ENCODE measurements around the gene MEIS3.
"Not testable (repeated sequence)": the region's sequence is repeated elsewhere in the genome, so short reads cannot be mapped to it uniquely, and the experiment has no call there.

MEIS3 gene

GRCh38 chr19:47398707-47399597 lies 20.4 kb downstream of the MEIS3 start:
- DNase-seq = no peak
- in situ Hi-C loops (cut with HindIII; ENCODE audit: low pct_ligation_motif_present, low pct_unique_long_range_greater_than_20kb, low sequenced_read_pairs) = no loop called here

DNA sequence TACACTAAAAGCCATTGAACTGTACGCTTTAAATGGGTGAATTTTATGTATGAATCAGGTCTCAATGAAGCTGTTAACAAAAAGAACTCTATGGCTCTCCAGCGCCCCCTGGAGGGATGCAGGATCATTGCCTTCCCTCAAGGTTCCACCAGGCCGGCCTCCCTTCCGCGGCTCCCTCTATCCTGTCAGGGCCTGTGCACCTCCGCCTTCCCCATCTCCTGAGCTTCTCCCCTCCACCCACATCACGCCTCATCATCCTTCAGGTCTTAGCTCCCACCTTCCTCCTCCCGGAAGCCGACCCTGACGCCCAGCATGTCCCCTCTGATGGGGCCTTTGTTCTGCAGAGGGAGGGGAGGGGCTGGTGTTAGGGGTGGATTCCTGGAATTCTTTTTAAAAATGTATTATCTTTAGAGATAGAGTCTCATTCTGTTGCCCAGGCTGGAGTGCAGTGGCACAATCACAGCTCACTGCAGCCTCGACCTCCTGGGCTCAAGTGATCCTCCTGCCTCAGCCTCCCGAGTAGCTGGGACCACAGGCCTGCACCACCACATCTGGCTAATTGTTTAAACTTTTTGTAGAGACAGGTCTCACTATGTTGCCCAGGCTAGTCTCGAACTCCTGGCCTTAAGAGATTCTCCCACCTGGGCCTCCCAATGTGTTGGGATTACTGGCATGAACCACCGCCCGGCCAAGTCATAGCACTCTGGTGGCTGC lies 27.7 kb downstream of the MEIS3 start:
- in situ Hi-C loops (cut with HindIII; ENCODE audit: low pct_ligation_motif_present, low pct_unique_long_range_greater_than_20kb, low sequenced_read_pairs) = no loop called here
- peak; percentile 59 for DNase-seq

GRCh38 chr19:47390533-47391488 lies 28.5 kb downstream of the MEIS3 start:
- DNase-seq = no peak
- in situ Hi-C loops (cut with HindIII; ENCODE audit: low pct_ligation_motif_present, low pct_unique_long_range_greater_than_20kb, low sequenced_read_pairs) = no loop called here

GRCh38 chr19:47389150-47389556 lies 30.2 kb downstream of the MEIS3 start:
- in situ Hi-C loops (cut with HindIII; ENCODE audit: low pct_ligation_motif_present, low pct_unique_long_range_greater_than_20kb, low sequenced_read_pairs) = no loop called here
- no peak for DNase-seq

DNA sequence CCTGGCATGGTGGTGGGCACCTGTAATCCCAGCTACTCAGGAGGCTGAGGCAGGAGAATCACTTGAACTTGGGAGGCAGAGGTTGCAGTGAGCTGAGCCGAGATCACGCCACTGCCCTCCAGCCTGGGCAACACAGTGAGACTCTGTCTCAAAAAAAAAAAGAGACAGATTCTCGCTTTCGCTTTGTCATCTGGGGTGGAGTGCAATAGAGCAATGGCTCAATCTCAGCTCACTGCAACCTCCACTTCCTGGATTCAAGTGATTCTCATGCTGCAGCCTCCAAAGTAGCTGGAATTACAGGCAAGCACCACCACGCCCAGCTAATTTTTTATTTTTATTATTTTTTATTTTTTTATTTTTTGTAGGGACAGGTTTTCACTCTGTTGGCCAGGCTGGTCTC lies 30.6 kb downstream of the MEIS3 start:
- in situ Hi-C loops (cut with HindIII; ENCODE audit: low pct_ligation_motif_present, low pct_unique_long_range_greater_than_20kb, low sequenced_read_pairs); DNase-seq: not testable (repeated sequence)

- in situ Hi-C loops (cut with HindIII; ENCODE audit: low pct_ligation_motif_present, low pct_unique_long_range_greater_than_20kb, low sequenced_read_pairs); DNase-seq: not testable (repeated sequence)
Observed at GRCh38 chr19:47387623-47388022, 31.7 kb downstream of the MEIS3 start.

GRCh38 chr19:47386582-47386981 lies 32.7 kb downstream of the MEIS3 start:
- in situ Hi-C loops (cut with HindIII; ENCODE audit: low pct_ligation_motif_present, low pct_unique_long_range_greater_than_20kb, low sequenced_read_pairs); DNase-seq: not testable (repeated sequence)

DNA sequence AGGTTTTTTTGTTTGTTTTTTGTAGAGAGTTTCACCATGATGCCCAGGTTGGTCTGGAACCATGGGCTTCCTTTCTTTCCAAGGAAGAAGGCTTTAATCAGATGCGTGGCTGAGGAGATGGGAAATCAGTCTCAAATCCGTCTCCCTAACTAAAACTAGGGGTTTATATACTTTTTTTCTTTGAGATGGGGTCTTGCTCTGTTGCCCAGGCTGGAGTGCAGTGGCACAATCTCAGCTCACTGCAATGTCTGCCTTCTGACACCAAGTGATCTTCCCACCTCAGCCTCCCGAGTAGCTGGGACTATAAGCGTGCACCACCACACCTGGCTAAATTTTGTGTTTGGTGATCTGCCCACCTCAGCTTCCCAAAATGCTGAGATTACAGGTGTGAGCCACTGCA lies 34.8 kb downstream of the MEIS3 start:
- in situ Hi-C loops (cut with HindIII; ENCODE audit: low pct_ligation_motif_present, low pct_unique_long_range_greater_than_20kb, low sequenced_read_pairs); DNase-seq: not testable (repeated sequence)

DNA sequence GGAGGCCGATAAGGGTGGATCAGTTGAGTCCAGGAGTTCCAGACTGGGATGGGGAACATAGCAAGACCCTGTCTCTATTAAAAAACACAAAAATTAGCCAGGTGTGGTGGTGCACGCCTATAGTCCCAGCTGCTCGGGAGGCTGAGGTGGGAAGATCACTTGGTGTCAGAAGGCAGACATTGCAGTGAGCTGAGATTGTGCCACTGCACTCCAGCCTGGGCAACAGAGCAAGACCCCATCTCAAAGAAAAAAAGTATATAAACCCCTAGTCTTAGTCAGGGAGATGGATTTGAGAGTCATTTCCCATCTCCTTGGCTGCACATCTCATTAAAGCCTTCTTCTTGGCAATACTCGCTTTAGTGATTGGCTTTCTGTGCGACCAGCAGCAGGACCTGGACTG lies 35.4 kb downstream of the MEIS3 start:
- in situ Hi-C loops (cut with HindIII; ENCODE audit: low pct_ligation_motif_present, low pct_unique_long_range_greater_than_20kb, low sequenced_read_pairs); DNase-seq: not testable (repeated sequence)

DNA sequence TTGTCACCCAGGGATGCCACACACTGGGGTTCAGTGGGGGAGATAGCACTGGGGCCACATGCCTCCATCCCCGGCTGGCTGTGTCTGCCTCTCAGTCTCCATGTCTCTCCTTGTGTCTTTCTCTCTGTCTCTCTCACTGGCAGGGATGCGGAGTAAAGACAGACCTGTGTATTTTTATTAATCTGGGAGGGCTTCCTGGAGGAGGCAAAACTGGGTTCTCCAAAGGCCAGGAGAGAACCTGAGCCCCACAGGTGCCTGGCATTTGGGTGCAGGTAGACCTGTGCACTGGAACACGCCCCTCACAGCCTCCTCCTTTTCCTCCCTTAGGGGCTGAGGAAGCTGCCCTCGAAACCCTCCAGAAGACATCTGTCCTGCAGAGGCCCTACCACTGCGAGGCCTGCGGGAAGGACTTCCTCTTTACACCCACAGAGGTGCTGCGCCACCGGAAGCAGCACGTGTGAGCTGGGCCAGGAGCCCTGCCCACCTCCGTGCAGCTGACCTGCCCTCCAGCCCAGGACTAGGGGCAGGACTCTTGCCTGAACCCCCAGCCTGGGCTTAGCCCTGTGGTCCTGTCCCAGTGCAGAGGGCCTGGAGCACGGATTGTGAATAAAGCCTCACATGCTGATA lies 37.6 kb downstream of the MEIS3 start:
- no peak for DNase-seq
- in situ Hi-C loops (cut with HindIII; ENCODE audit: low pct_ligation_motif_present, low pct_unique_long_range_greater_than_20kb, low sequenced_read_pairs) = no loop called here

- in situ Hi-C loops (cut with HindIII; ENCODE audit: low pct_ligation_motif_present, low pct_unique_long_range_greater_than_20kb, low sequenced_read_pairs) = no loop called here
- no peak for DNase-seq
Observed at GRCh38 chr19:47381121-47381520, 38.2 kb downstream of the MEIS3 start.

GRCh38 chr19:47380559-47380958 lies 38.8 kb downstream of the MEIS3 start:
- in situ Hi-C loops (cut with HindIII; ENCODE audit: low pct_ligation_motif_present, low pct_unique_long_range_greater_than_20kb, low sequenced_read_pairs) = no loop called here
- DNase-seq = no peak

DNA sequence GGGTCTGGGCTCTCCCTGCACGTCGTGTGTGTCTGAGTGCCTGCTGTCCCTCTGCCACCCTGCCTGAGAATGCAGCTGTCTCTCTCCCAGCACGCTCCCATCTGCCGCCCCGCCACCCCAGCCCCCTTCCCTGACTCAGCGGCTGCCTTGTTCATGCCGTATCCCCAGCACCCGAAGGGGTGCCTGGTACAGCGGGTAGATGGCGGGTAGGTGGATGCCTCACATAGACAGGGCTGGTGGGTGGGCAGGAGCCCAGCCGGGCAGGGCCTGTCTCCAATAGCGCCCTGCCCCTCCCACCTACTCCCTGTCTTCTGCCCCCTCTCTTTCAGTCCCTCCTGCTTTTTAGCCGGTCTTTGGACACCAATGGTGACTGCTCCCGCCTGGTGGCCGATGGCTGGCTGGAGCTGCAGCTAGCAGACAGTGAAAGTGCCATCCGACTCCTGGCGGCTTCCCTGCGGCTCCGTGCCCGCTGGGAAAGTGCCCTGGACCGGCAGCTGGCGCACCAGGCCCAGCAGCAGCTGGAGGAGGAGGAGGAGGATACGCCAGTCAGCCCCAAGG lies 39.9 kb downstream of the MEIS3 start:
- DNase-seq = no peak
- in situ Hi-C loops (cut with HindIII; ENCODE audit: low pct_ligation_motif_present, low pct_unique_long_range_greater_than_20kb, low sequenced_read_pairs) = no loop called here

DNA sequence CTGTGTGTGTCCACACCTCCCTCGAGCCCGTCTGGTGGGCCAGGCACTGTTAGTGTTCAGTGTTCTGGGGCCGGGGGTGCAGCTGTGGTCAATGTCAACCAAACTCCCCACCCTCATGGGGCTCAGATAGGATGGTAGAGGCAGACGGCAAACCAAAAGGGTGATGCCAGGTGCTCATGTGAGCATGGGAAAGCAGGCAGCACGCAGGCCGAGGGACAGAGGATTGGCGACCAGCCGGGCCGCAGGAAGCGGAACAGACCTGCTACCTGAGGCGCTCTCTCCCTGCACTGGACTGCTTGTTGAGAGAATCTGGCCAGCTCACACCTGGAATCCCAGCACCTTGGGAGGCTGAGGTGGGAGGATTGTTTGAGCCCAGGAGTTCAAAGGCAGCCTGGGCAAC lies 41.1 kb downstream of the MEIS3 start:
- DNase-seq = no peak
- in situ Hi-C loops (cut with HindIII; ENCODE audit: low pct_ligation_motif_present, low pct_unique_long_range_greater_than_20kb, low sequenced_read_pairs) = no loop called here

GRCh38 chr19:47377801-47378200 lies 41.5 kb downstream of the MEIS3 start:
- DNase-seq = no peak
- in situ Hi-C loops (cut with HindIII; ENCODE audit: low pct_ligation_motif_present, low pct_unique_long_range_greater_than_20kb, low sequenced_read_pairs) = no loop called here

DNA sequence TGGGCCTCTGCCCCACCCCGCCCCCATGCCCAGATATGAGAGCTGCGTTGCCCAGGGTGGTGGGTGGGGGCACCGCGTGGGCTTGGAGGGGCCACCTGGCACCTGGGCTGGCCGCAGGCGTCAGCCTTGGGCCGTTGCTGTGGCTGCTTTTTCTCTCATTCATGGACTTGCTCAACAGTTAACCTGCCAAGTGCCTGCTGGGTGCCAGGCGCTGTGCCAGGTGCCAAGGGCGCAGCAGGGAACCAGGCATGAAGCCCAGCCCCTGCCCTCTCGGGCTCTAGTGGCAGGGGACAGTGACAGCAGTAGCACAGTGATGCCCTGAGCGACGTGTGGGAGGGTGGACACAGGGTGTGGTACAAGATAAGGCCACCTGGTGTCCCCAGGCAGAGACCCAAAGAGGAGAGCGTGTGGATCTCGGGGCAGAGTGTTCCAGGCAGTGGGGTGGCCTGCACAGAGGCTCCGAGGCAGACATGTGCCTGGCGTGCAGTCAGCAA lies 42.1 kb downstream of the MEIS3 start:
- DNase-seq = no peak
- in situ Hi-C loops (cut with HindIII; ENCODE audit: low pct_ligation_motif_present, low pct_unique_long_range_greater_than_20kb, low sequenced_read_pairs) = no loop called here

DNA sequence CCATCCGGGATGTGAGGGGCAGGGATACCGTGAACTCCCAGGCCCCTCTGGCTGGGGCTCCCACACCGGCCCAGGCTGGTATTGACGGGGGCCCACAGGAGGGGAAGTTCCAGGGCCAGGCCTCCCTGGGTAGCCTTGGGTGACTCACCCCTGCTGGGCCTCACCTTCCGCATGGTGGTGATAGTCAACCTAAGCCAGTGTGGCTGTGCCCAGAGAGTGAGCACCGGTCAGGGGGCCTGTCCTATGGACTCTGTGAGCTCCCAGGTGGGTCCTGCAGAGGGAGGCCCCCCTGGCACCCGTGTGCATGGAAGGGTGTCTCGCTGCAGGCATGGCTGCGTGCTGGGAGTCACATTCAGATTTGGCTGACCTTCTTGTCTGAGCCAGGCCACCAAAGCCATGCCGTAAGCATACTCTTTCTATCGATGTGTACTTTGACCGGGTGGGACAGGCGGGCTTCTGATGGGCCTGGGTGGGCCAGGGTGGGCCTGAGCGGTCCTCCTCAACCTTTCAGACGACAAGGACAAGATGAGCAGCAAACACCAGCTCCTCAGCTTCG lies 42.7 kb downstream of the MEIS3 start:
- in situ Hi-C loops (cut with HindIII; ENCODE audit: low pct_ligation_motif_present, low pct_unique_long_range_greater_than_20kb, low sequenced_read_pairs) = no loop called here
- no peak for DNase-seq

All from ACHN (cell line).